ENCODE measurements around the gene NXPH3.

Gene NXPH3

GRCh38 chr17:49576088-49576916 lies 631 bp downstream of the NXPH3 start:
- no peak for DNase-seq (ENCODE audit: low spot score)

GRCh38 chr17:49576917-49577649 lies 1.4 kb downstream of the NXPH3 start:
- no peak for DNase-seq (ENCODE audit: low spot score)

GRCh38 chr17:49577650-49577934 lies 1.9 kb downstream of the NXPH3 start:
- no peak for DNase-seq (ENCODE audit: low spot score)

GRCh38 chr17:49577963-49578362 lies 2.3 kb downstream of the NXPH3 start:
- DNase-seq (ENCODE audit: low spot score): no peak

- no peak for DNase-seq (ENCODE audit: low spot score)
These were observed 2.7 kb downstream of the NXPH3 start for GRCh38 chr17:49578414-49578813.

- DNase-seq (ENCODE audit: low spot score): no peak
These were observed 3.4 kb downstream of the NXPH3 start for GRCh38 chr17:49578952-49579500.

GRCh38 chr17:49579522-49579921 lies 3.9 kb downstream of the NXPH3 start:
- no peak for DNase-seq (ENCODE audit: low spot score)

- DNase-seq (ENCODE audit: low spot score): no peak
These were observed 4.5 kb downstream of the NXPH3 start for GRCh38 chr17:49580055-49580721.

GRCh38 chr17:49580981-49581647 lies 5.4 kb downstream of the NXPH3 start:
- DNase-seq (ENCODE audit: low spot score): no peak

GRCh38 chr17:49581648-49581998 lies 6.0 kb downstream of the NXPH3 start:
- no peak for DNase-seq (ENCODE audit: low spot score)

GRCh38 chr17:49582055-49582722 lies 6.5 kb downstream of the NXPH3 start:
- DNase-seq (ENCODE audit: low spot score): no peak

GRCh38 chr17:49582789-49583188 lies 7.1 kb downstream of the NXPH3 start:
- DNase-seq (ENCODE audit: low spot score): peak; percentile 55

- no peak for DNase-seq (ENCODE audit: low spot score)
These were observed 7.6 kb downstream of the NXPH3 start for GRCh38 chr17:49583226-49583625.

- no peak for DNase-seq (ENCODE audit: low spot score)
These were observed 8.2 kb downstream of the NXPH3 start for GRCh38 chr17:49583889-49584288.

- peak; percentile 39 for DNase-seq (ENCODE audit: low spot score)
These were observed 9.9 kb downstream of the NXPH3 start for GRCh38 chr17:49585422-49586027.

- no peak for DNase-seq (ENCODE audit: low spot score)
These were observed 11.8 kb downstream of the NXPH3 start for GRCh38 chr17:49587366-49588073.

- no peak for DNase-seq (ENCODE audit: low spot score)
These were observed 12.6 kb downstream of the NXPH3 start for GRCh38 chr17:49588312-49588711.

GRCh38 chr17:49588726-49589576 lies 13.3 kb downstream of the NXPH3 start:
- no peak for DNase-seq (ENCODE audit: low spot score)

- no peak for DNase-seq (ENCODE audit: low spot score)
These were observed 13.9 kb downstream of the NXPH3 start for GRCh38 chr17:49589577-49589927.

GRCh38 chr17:49590874-49591273 lies 15.2 kb downstream of the NXPH3 start:
- no peak for DNase-seq (ENCODE audit: low spot score)

Measured in RKO (cell line).